HG02884 (cell line): ENCODE data around the gene TAPBP.

Experiments used
- ATAC-seq: cut with Tn5 transposase; IDR thresholded peaks from one replicate; pipeline ENCODE4 v1.9.1; 2021; ENCODE audit warnings: mild to moderate bottlenecking, moderate library complexity; ENCODE audit not compliant: unreplicated experiment

The TAPBP gene

DNA sequence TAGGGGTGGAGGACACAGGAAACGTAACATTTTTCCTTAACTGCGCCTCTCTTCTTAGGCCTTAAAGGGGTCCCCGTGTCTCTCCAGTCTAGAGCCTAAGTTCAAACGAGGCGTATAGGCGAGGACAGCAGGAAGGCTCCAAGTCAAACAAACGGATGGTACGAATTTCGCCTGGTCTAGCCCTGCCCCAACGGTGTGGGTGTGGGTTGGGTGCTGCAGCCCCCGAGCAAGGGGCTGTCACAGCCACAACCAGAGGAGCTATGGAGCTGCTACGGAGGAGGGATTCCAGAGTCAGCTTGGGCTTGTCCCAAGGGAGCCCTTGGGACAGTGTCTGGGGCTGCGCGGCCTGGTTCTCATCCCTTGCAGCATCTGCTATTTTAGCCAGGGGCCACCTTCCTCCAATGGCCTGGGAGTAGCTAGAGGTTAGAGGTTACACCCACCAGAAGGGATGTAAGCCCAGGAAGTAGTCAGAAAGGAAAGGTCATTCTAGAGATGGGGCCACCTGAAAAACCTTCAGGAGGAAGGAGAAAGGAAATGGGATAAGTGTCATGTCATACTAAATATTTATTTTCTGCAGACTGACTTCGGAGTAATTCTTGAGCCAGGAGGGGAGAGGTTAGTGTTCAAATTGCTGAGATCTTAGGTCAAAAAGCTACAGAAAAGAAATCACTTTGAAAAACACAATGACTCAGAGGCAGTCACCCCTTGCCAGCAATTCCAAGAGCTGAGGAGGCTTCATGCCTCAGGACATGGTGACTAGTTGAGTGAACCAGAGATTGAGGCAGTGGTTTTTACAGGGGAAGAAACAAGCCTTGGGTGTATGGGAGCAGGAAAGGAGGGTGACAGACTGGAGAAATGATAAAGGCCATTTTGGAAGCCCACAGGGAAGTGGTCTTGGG, 63.9 kb downstream of the TAPBP start:
- no peak for ATAC-seq
